Measurements from ENCODE around the gene SNHG17.
A peak's percentile ranks its signal among the peaks of the same experiment; 100 is the strongest.

The SNHG17 gene

GRCh38 chr20:38447931-38448675 lies 13.0 kb upstream of the SNHG17 start:
- Histone ChIP-seq H3K27me3 (ENCODE audit: insufficient read depth, poor library complexity, severe bottlenecking) (no peaks in the 10 kb centered on the region), H3K4me3 (replicated peaks; ENCODE audit: insufficient read depth, low read length) (no peak overlapping the region), H3K27ac (replicated peaks) (no peak overlapping the region)
- TF ChIP-seq POLR2AphosphoS5 (IDR thresholded peaks at IDR 0.05; ENCODE audit: low read depth) (no peak), SPI1 (IDR thresholded peaks at IDR 0.05; ENCODE audit: borderline replicate concordance, low read depth) (no peak), REST (IDR thresholded peaks at IDR 0.05; ENCODE audit: insufficient replicate concordance, low read depth) (no peak), GABPA (IDR thresholded peaks at IDR 0.05; ENCODE audit: low read depth) (no peak), CTCF (IDR thresholded peaks at IDR 0.05; ENCODE audit: insufficient read depth, low read length) (no peak)
- DNase-seq (ENCODE audit: low read depth in 1 of 2, low spot score in 1 of 2): peak; percentile 21 to 35

- DNase-seq (ENCODE audit: low read depth in 1 of 2, low spot score in 1 of 2): no peak
- TF ChIP-seq REST (IDR thresholded peaks at IDR 0.05; ENCODE audit: insufficient replicate concordance, low read depth): no peak
- no peak for TF ChIP-seq SPI1 (IDR thresholded peaks at IDR 0.05; ENCODE audit: borderline replicate concordance, low read depth)
- no peak for TF ChIP-seq POLR2AphosphoS5 (IDR thresholded peaks at IDR 0.05; ENCODE audit: low read depth)
- no peak for TF ChIP-seq CTCF (IDR thresholded peaks at IDR 0.05; ENCODE audit: insufficient read depth, low read length)
- no peak for TF ChIP-seq GABPA (IDR thresholded peaks at IDR 0.05; ENCODE audit: low read depth)
- peak overlapping the region; percentile 79 for H3K4me3 ChIP-seq (replicated peaks; ENCODE audit: insufficient read depth, low read length)
- peak overlapping the region; percentile 82 for H3K27ac ChIP-seq (replicated peaks)
- no peaks in the 10 kb centered on the region for H3K27me3 ChIP-seq (ENCODE audit: insufficient read depth, poor library complexity, severe bottlenecking)
Measured at GRCh38 chr20:38447251-38447661, 12.1 kb upstream of the SNHG17 start.

- DNase-seq (ENCODE audit: low read depth in 1 of 2, low spot score in 1 of 2): peak; percentile 92 to 93
- H3K27ac ChIP-seq (replicated peaks): peak overlapping the region; percentile 82
- H3K4me3 ChIP-seq (replicated peaks; ENCODE audit: insufficient read depth, low read length): peak overlapping the region; percentile 79
- H3K27me3 ChIP-seq (ENCODE audit: insufficient read depth, poor library complexity, severe bottlenecking): no peaks in the 10 kb centered on the region
- TF ChIP-seq CTCF (IDR thresholded peaks at IDR 0.05; ENCODE audit: insufficient read depth, low read length) (peak; percentile 95), GABPA (IDR thresholded peaks at IDR 0.05; ENCODE audit: low read depth) (peak; percentile 94), SPI1 (IDR thresholded peaks at IDR 0.05; ENCODE audit: borderline replicate concordance, low read depth) (no peak; the same call in 1 of the 2 replicates), REST (IDR thresholded peaks at IDR 0.05; ENCODE audit: insufficient replicate concordance, low read depth) (peak; percentile 74), POLR2AphosphoS5 (IDR thresholded peaks at IDR 0.05; ENCODE audit: low read depth) (peak; percentile 98)
Measured at GRCh38 chr20:38446441-38447209, 11.5 kb upstream of the SNHG17 start.
